Ectodermal cell (in vitro differentiated cells): Measurements from ENCODE around the gene RABGAP1L.
"Not testable (repeated sequence)": the region's sequence is repeated elsewhere in the genome, so short reads cannot be mapped to it uniquely, and the experiment has no call there.

Source experiments
- H3K27ac ChIP-seq: 2 replicates; pipeline ENCODE4 v1.7.0; 2013; ENCODE audit warnings: mild to moderate bottlenecking, low read depth, low read length; ENCODE audit not compliant: insufficient read depth, poor library complexity, severe bottlenecking
- H3K27me3 ChIP-seq: 2 replicates; pipeline ENCODE4 v1.7.0; 2013; ENCODE audit warnings: mild to moderate bottlenecking, low read length; ENCODE audit not compliant: insufficient read depth, control insufficient read depth, poor library complexity, severe bottlenecking
- H3K36me3 ChIP-seq: one replicate; pipeline ENCODE4 v1.7.0; 2013; ENCODE audit warnings: low read length; ENCODE audit not compliant: control insufficient read depth, insufficient read depth
- H3K4me1 ChIP-seq: one replicate; pipeline ENCODE4 v1.7.0; 2013; ENCODE audit warnings: low read length; ENCODE audit not compliant: control insufficient read depth, insufficient read depth
- H3K4me3 ChIP-seq: 2 replicates; pipeline ENCODE4 v1.7.0; 2013; ENCODE audit warnings: low read depth, low read length, control low read depth; ENCODE audit not compliant: insufficient read depth
- H3K9me3 ChIP-seq: 2 replicates; pipeline ENCODE4 v1.7.0; 2013; ENCODE audit warnings: mild to moderate bottlenecking, low read length, moderate library complexity; ENCODE audit not compliant: control insufficient read depth
- WGBS, 2 experiments: methylation state at CpG; one replicate each; pipeline ENCODE4 v1.1.7; 2013; ENCODE audit warnings: missing lambda C conversion rate in 2 of 2; 5-methylcytosine and 5-hydroxymethylcytosine counted together

The RABGAP1L gene

GRCh38 chr1:174883409-174883808 is 724.1 kb downstream of the RABGAP1L start:
- no peak overlapping the region for H3K27ac ChIP-seq
- no peaks in the 10 kb centered on the region for H3K9me3 ChIP-seq
- WGBS, 2 experiments, result 51 to 61% methylated on average over 1 of the region's 1 CpG

GRCh38 chr1:174884038-174884437 is 724.7 kb downstream of the RABGAP1L start:
- H3K9me3 ChIP-seq, result no peaks in the 10 kb centered on the region
- H3K4me3 ChIP-seq, result no peak overlapping the region
- peaks cover 9% of the 10 kb centered on the region for H3K4me1 ChIP-seq
- no peak overlapping the region for H3K27ac ChIP-seq
- no peaks in the 10 kb centered on the region for H3K36me3 ChIP-seq
- H3K27me3 ChIP-seq, result no peaks in the 10 kb centered on the region
- 94 to 100% methylated on average over 3 of the region's 3 CpGs for WGBS, 2 experiments

More at GRCh38 chr1:174883409-174883808, 724.1 kb downstream of the RABGAP1L start:
- Histone ChIP-seq H3K36me3 (no peaks in the 10 kb centered on the region), H3K4me3 (no peak overlapping the region), H3K4me1 (peaks cover 9% of the 10 kb centered on the region), H3K27me3 (no peaks in the 10 kb centered on the region)

- 88 to 89% methylated on average over 1 of the region's 2 CpGs for WGBS, 2 experiments
- Histone ChIP-seq H3K27ac (no peak overlapping the region), H3K36me3 (no peaks in the 10 kb centered on the region), H3K4me1 (peaks cover 9% of the 10 kb centered on the region), H3K9me3 (no peaks in the 10 kb centered on the region), H3K27me3 (no peaks in the 10 kb centered on the region), H3K4me3 (no peak overlapping the region)
Observed at GRCh38 chr1:174884566-174884965, 725.2 kb downstream of the RABGAP1L start.

- Histone ChIP-seq H3K27me3 (no peaks in the 10 kb centered on the region), H3K27ac (no peak overlapping the region), H3K36me3 (no peaks in the 10 kb centered on the region), H3K9me3 (no peaks in the 10 kb centered on the region), H3K4me3 (no peak overlapping the region), H3K4me1 (no peaks in the 10 kb centered on the region)
- 92 to 96% methylated on average over 4 of the region's 4 CpGs for WGBS, 2 experiments
Observed at GRCh38 chr1:174890024-174890423, 730.7 kb downstream of the RABGAP1L start.

- Histone ChIP-seq H3K27ac (no peak overlapping the region), H3K4me1 (no peaks in the 10 kb centered on the region), H3K27me3 (no peaks in the 10 kb centered on the region), H3K4me3 (no peak overlapping the region), H3K36me3 (no peaks in the 10 kb centered on the region), H3K9me3 (no peaks in the 10 kb centered on the region)
- WGBS, 2 experiments, result 96% methylated on average over 15 of the region's 15 CpGs
Observed at GRCh38 chr1:174892016-174892415, 732.7 kb downstream of the RABGAP1L start.

GRCh38 chr1:174894117-174894762 is 734.9 kb downstream of the RABGAP1L start:
- 91 to 98% methylated on average over 2 of the region's 2 CpGs for WGBS, 2 experiments
- Histone ChIP-seq H3K4me3 (no peak overlapping the region), H3K9me3 (no peaks in the 10 kb centered on the region)

GRCh38 chr1:174895610-174896009 is 736.3 kb downstream of the RABGAP1L start:
- not testable (repeated sequence) for H3K27ac ChIP-seq, H3K4me1 ChIP-seq, H3K4me3 ChIP-seq, H3K36me3 ChIP-seq, H3K27me3 ChIP-seq, H3K9me3 ChIP-seq
- no CpG with 5 or more reads among the region's 1 CpG for WGBS, 2 experiments

More at GRCh38 chr1:174894117-174894762, 734.9 kb downstream of the RABGAP1L start:
- Histone ChIP-seq H3K27me3 (no peaks in the 10 kb centered on the region), H3K4me1 (no peaks in the 10 kb centered on the region), H3K27ac (no peak overlapping the region), H3K36me3 (no peaks in the 10 kb centered on the region)

GRCh38 chr1:174898102-174898797 is 738.9 kb downstream of the RABGAP1L start:
- Histone ChIP-seq H3K9me3 (no peaks in the 10 kb centered on the region), H3K36me3 (no peaks in the 10 kb centered on the region), H3K27ac (no peak overlapping the region), H3K27me3 (no peaks in the 10 kb centered on the region), H3K4me1 (no peaks in the 10 kb centered on the region), H3K4me3 (no peak overlapping the region)
- 100% methylated on average over 1 of the region's 3 CpGs; no CpG with 5 or more reads in 1 of the 2 experiments for WGBS, 2 experiments

- no peaks in the 10 kb centered on the region for H3K27me3 ChIP-seq
- H3K4me3 ChIP-seq, result no peak overlapping the region
- H3K9me3 ChIP-seq, result no peaks in the 10 kb centered on the region
- H3K36me3 ChIP-seq, result no peaks in the 10 kb centered on the region
- H3K27ac ChIP-seq, result no peak overlapping the region
- H3K4me1 ChIP-seq, result no peaks in the 10 kb centered on the region
- WGBS, 2 experiments, result 96 to 99% methylated on average over 3 of the region's 3 CpGs
Observed at GRCh38 chr1:174900317-174900716, 741.0 kb downstream of the RABGAP1L start.

GRCh38 chr1:174902531-174903099 is 743.3 kb downstream of the RABGAP1L start:
- no peak overlapping the region for H3K4me3 ChIP-seq
- H3K4me1 ChIP-seq, result no peaks in the 10 kb centered on the region
- WGBS, 2 experiments, result 91 to 93% methylated on average over 4 of the region's 4 CpGs
- no peaks in the 10 kb centered on the region for H3K27me3 ChIP-seq
- H3K27ac ChIP-seq, result no peak overlapping the region
- no peaks in the 10 kb centered on the region for H3K9me3 ChIP-seq
- H3K36me3 ChIP-seq, result no peaks in the 10 kb centered on the region
